ENCODE results near the gene ARHGAP15. TPM values are rescaled to one million over a fixed set of nuclear protein-coding genes. Genes with fewer than 3 reads are reported as not detected.

The ARHGAP15 gene
- total and polyA plus RNA-seq, 2 experiments from 2014 or later = 0.26 TPM; not detected in 1

DNA sequence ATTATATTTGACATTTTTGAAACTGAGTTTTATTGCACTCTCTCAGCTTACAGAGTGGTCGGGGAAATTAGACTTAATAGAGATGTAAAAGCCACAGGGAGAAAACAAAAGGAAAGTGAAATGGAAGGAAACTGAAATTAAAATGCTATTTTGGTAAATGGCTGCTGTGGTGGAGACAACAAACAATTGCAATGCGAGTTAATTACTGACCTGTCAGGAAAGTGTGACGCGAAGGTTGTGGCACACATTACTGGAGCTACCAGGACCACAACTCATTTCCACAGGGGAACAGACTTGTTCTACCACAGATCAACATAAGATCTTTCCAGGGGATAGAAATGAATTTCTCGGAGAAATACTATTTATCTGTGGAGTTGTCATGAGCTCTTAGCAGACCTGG is 19.5 kb downstream of the ARHGAP15 start:
- no peaks in the 10 kb centered on the region for H3K79me2 ChIP-seq (replicated peaks; ENCODE audit: insufficient read depth)
- Mint-ChIP-seq H3K4me3 (no peak overlapping the region), H3K36me3 (ENCODE audit: low read depth) (no peaks in the 10 kb centered on the region), H3K9me3 (no peaks in the 10 kb centered on the region), H3K27ac (peak overlapping the region; percentile 49; the same call in 1 of the 2 replicates), H3K4me1 (peaks cover 6% of the 10 kb centered on the region), H3K27me3 (ENCODE audit: insufficient read depth, low read depth, poor library complexity) (peaks cover 2% of the 10 kb centered on the region)
- 0 out of 2 replicates have a peak, but pooled peaks cover 9% of the 10 kb centered on the region for H3K9me2 ChIP-seq (ENCODE audit: insufficient read depth)
- ATAC-seq = no peak
- no peaks in the 10 kb centered on the region for H3K27me3 ChIP-seq (ENCODE audit: insufficient read depth)
- 0 out of 2 replicates have a peak overlapping the region, but pooled peaks have one; percentile 20 for H2AFZ ChIP-seq
- no peak overlapping the region for H3K4me2 ChIP-seq
- no peak for DNase-seq (ENCODE audit: low spot score)
- TF ChIP-seq, protein P1, sequence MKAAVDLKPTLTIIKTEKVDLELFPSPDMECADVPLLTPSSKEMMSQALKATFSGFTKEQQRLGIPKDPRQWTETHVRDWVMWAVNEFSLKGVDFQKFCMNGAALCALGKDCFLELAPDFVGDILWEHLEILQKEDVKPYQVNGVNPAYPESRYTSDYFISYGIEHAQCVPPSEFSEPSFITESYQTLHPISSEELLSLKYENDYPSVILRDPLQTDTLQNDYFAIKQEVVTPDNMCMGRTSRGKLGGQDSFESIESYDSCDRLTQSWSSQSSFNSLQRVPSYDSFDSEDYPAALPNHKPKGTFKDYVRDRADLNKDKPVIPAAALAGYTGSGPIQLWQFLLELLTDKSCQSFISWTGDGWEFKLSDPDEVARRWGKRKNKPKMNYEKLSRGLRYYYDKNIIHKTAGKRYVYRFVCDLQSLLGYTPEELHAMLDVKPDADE (IDR thresholded peaks at IDR 0.05) = no peak
- TF ChIP-seq ZNF462 (CRISPR knock-in tag; IDR thresholded peaks at IDR 0.05) = no peak
- TF ChIP-seq CREB1 (CRISPR knock-in tag; IDR thresholded peaks at IDR 0.05; ENCODE audit: low read depth) = no peak
- TF ChIP-seq EZH2 (IDR thresholded peaks at IDR 0.05; ENCODE audit: low read depth, unreplicated experiment) = no peak
- TF ChIP-seq STAT1 (IDR thresholded peaks at IDR 0.05; ENCODE audit: unreplicated experiment) = no peak
- TF ChIP-seq ZNF114 (CRISPR knock-in tag; IDR thresholded peaks at IDR 0.05) = no peak
- no peak for TF ChIP-seq REST (IDR thresholded peaks at IDR 0.05; ENCODE audit: unreplicated experiment)
- TF ChIP-seq NANOG (IDR thresholded peaks at IDR 0.05; ENCODE audit: borderline replicate concordance) = no peak
- no peak for TF ChIP-seq ZNF331 (CRISPR knock-in tag; IDR thresholded peaks at IDR 0.05; ENCODE audit: low read depth)
- no peak for TF ChIP-seq EZH2phosphoT487 (IDR thresholded peaks at IDR 0.05; ENCODE audit: unreplicated experiment)
- no peak for TF ChIP-seq CTCF (conservative IDR thresholded peaks at IDR 0.05; ENCODE audit: low read depth in 2 of 2)
- no peak for TF ChIP-seq POLR2AphosphoS5 (IDR thresholded peaks at IDR 0.05; ENCODE audit: low read depth)
- TF ChIP-seq JUNB (IDR thresholded peaks at IDR 0.05; ENCODE audit: unreplicated experiment) = no peak
- no peaks in the 10 kb centered on the region for H3K36me3 ChIP-seq (ENCODE audit: insufficient read depth)
- H3K27ac ChIP-seq (ENCODE audit: low read depth) = no peak overlapping the region
- no peaks in the 10 kb centered on the region for H4K20me1 ChIP-seq (replicated peaks; ENCODE audit: insufficient read depth)
- no peaks in the 10 kb centered on the region; the same call in 1 of the 2 replicates for H3K4me1 ChIP-seq (ENCODE audit: insufficient read depth)
- no peaks in the 10 kb centered on the region for H3F3A ChIP-seq (replicated peaks; ENCODE audit: low read depth)
- no peak overlapping the region for H3K4me3 ChIP-seq

All from GM23338 (cell line).